ENCODE results near the gene LRRC61. TPM values are rescaled to one million over a fixed set of nuclear protein-coding genes. Genes with fewer than 3 reads are reported as not detected.
"Not testable (repeated sequence)": the region's sequence is repeated elsewhere in the genome, so short reads cannot be mapped to it uniquely, and the experiment has no call there.

The LRRC61 gene
- total RNA-seq, 1 donor from 2014 or later = not detected

- not testable (repeated sequence) for H3K9me3 Mint-ChIP-seq (ENCODE audit: unreplicated experiment); H3K27ac Mint-ChIP-seq (ENCODE audit: unreplicated experiment); H3K27me3 Mint-ChIP-seq (ENCODE audit: unreplicated experiment); DNase-seq (ENCODE audit: extremely low spot score, unreplicated experiment); H3K4me3 Mint-ChIP-seq (ENCODE audit: unreplicated experiment); H3K4me1 Mint-ChIP-seq (ENCODE audit: unreplicated experiment); H3K36me3 Mint-ChIP-seq (ENCODE audit: unreplicated experiment)
Measured at GRCh38 chr7:150305903-150306284, 17.3 kb upstream of the LRRC61 start.

DNA sequence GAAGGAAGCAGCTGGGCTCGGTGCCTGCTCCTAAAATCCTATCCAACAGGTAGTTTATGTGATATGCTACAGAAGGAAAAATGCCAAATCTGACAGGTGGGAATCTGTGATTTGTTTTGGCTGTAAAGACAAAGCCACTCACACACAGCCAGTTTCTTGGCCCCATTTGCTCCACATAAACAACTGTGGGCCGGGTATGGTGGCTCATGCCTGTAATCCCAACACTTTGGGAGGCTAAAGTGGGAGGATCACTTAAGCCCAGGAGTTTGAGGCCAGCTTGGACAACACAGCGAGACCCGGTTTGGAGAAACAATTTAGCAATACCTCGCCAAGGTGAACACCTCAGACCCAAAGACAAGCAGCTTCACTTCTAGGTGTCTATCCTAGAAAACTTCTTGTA lies 16.8 kb upstream of the LRRC61 start:
- not testable (repeated sequence) for H3K36me3 Mint-ChIP-seq (ENCODE audit: unreplicated experiment); H3K27me3 Mint-ChIP-seq (ENCODE audit: unreplicated experiment); H3K4me1 Mint-ChIP-seq (ENCODE audit: unreplicated experiment); H3K4me3 Mint-ChIP-seq (ENCODE audit: unreplicated experiment); DNase-seq (ENCODE audit: extremely low spot score, unreplicated experiment); H3K9me3 Mint-ChIP-seq (ENCODE audit: unreplicated experiment); H3K27ac Mint-ChIP-seq (ENCODE audit: unreplicated experiment)

GRCh38 chr7:150307129-150307528 lies 16.0 kb upstream of the LRRC61 start:
- no peaks in the 10 kb centered on the region for H3K9me3 Mint-ChIP-seq (ENCODE audit: unreplicated experiment)
- H3K36me3 Mint-ChIP-seq (ENCODE audit: unreplicated experiment) = no peaks in the 10 kb centered on the region
- H3K4me1 Mint-ChIP-seq (ENCODE audit: unreplicated experiment) = no peaks in the 10 kb centered on the region
- no peak for DNase-seq (ENCODE audit: extremely low spot score, unreplicated experiment)
- no peak overlapping the region for H3K27ac Mint-ChIP-seq (ENCODE audit: unreplicated experiment)
- no peak overlapping the region for H3K4me3 Mint-ChIP-seq (ENCODE audit: unreplicated experiment)
- TF ChIP-seq, protein P1, sequence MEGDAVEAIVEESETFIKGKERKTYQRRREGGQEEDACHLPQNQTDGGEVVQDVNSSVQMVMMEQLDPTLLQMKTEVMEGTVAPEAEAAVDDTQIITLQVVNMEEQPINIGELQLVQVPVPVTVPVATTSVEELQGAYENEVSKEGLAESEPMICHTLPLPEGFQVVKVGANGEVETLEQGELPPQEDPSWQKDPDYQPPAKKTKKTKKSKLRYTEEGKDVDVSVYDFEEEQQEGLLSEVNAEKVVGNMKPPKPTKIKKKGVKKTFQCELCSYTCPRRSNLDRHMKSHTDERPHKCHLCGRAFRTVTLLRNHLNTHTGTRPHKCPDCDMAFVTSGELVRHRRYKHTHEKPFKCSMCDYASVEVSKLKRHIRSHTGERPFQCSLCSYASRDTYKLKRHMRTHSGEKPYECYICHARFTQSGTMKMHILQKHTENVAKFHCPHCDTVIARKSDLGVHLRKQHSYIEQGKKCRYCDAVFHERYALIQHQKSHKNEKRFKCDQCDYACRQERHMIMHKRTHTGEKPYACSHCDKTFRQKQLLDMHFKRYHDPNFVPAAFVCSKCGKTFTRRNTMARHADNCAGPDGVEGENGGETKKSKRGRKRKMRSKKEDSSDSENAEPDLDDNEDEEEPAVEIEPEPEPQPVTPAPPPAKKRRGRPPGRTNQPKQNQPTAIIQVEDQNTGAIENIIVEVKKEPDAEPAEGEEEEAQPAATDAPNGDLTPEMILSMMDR (IDR thresholded peaks at IDR 0.05) = no peak
- H3K27me3 Mint-ChIP-seq (ENCODE audit: unreplicated experiment) = peaks cover 2% of the 10 kb centered on the region

DNA sequence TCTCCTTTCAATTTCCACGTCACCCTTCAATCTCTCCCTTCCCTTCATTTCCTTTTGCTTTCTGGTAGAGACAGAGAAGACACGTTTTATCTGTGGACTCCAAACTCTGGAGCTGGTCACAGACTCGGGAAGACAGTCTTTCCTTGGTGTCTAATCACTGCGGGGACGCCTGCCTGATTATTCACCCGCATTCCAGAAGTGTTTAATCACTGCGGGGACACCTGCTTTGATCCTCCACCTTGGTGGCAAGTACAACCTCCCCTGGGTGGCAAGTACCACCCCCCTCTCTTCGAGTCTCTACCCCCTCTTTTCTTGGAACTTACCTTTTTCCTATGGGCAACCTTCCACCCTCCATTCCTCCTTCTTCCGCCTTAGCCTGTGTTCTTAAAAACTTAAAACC lies 15.3 kb upstream of the LRRC61 start:
- H3K4me3 Mint-ChIP-seq (ENCODE audit: unreplicated experiment) = no peak overlapping the region
- no peaks in the 10 kb centered on the region for H3K9me3 Mint-ChIP-seq (ENCODE audit: unreplicated experiment)
- TF ChIP-seq, protein P1 (IDR thresholded peaks at IDR 0.05) = no peak
- DNase-seq (ENCODE audit: extremely low spot score, unreplicated experiment) = no peak
- H3K36me3 Mint-ChIP-seq (ENCODE audit: unreplicated experiment) = no peaks in the 10 kb centered on the region
- H3K27ac Mint-ChIP-seq (ENCODE audit: unreplicated experiment) = no peak overlapping the region
- H3K4me1 Mint-ChIP-seq (ENCODE audit: unreplicated experiment) = no peaks in the 10 kb centered on the region
- peaks cover 2% of the 10 kb centered on the region for H3K27me3 Mint-ChIP-seq (ENCODE audit: unreplicated experiment)

- Mint-ChIP-seq H3K4me1 (ENCODE audit: unreplicated experiment) (no peaks in the 10 kb centered on the region), H3K9me3 (ENCODE audit: unreplicated experiment) (no peaks in the 10 kb centered on the region), H3K4me3 (ENCODE audit: unreplicated experiment) (no peak overlapping the region), H3K36me3 (ENCODE audit: unreplicated experiment) (no peaks in the 10 kb centered on the region), H3K27me3 (ENCODE audit: unreplicated experiment) (peaks cover under 1% of the 10 kb centered on the region), H3K27ac (ENCODE audit: unreplicated experiment) (no peak overlapping the region)
- DNase-seq (ENCODE audit: extremely low spot score, unreplicated experiment) = no peak
- TF ChIP-seq, protein P1 (IDR thresholded peaks at IDR 0.05) = no peak
Measured at GRCh38 chr7:150308575-150308974, 14.6 kb upstream of the LRRC61 start.

DNA sequence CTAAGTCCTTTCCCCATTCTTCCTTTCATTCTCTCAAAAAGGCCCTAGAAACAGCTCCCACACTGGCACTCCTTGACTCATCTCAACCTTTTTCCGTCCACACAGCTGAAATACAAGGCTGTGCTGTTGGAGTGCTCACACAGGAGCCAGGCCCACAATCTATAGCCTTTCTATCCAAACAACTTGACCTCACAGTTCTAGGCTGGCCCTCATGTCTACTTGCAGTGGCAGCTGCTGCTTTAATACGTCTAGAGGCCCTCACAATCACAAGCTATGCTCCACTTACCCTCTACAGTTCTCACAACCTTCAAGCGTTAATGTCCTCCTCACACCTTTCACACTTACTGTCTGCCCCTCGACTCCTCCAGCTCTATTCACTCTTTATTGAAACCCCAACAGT lies 12.0 kb upstream of the LRRC61 start:
- DNase-seq (ENCODE audit: extremely low spot score, unreplicated experiment) = no peak
- Mint-ChIP-seq H3K4me3 (ENCODE audit: unreplicated experiment) (no peak overlapping the region), H3K4me1 (ENCODE audit: unreplicated experiment) (no peaks in the 10 kb centered on the region), H3K27me3 (ENCODE audit: unreplicated experiment) (no peaks in the 10 kb centered on the region), H3K27ac (ENCODE audit: unreplicated experiment) (no peak overlapping the region), H3K9me3 (ENCODE audit: unreplicated experiment) (no peaks in the 10 kb centered on the region), H3K36me3 (ENCODE audit: unreplicated experiment) (no peaks in the 10 kb centered on the region)
- TF ChIP-seq, protein P1 (IDR thresholded peaks at IDR 0.05) = no peak
